ENCODE measurements around the gene UGCG.
A peak's percentile ranks its signal among the peaks of the same experiment; 100 is the strongest.
"Not testable (repeated sequence)": the region's sequence is repeated elsewhere in the genome, so short reads cannot be mapped to it uniquely, and the experiment has no call there.

The UGCG gene

DNA sequence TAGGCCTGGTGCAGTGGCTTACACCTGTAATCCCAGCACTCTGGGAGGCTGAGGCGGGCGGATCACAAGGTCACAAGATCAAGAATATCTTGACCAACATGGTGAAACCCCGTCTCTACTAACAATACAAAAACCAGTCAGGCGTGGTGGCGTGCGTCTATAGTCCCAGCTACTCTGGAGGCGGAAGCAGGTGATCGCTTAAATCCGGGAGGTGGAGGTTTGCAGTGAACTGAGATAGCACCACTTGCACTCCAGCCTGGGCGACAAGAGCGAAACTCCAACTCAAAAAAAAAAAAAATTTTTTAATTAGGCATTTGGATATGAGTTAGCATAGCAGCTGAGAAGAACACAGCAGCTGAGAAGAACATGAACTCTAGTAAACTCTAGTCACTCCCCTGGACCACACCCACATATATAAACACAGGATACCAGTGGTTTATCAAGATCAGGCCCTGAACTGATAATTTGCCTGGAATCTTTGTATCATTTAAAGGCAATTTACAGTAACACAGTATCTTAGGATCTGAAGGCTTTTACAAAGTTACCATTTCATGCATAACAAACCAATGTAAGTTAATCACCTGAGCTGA, 4.6 kb upstream of the UGCG start:
- no peak for DNase-seq

- peak; percentile 43 for DNase-seq
Observed at GRCh38 chr9:111896942-111897600, 457 bp downstream of the UGCG start.

DNA sequence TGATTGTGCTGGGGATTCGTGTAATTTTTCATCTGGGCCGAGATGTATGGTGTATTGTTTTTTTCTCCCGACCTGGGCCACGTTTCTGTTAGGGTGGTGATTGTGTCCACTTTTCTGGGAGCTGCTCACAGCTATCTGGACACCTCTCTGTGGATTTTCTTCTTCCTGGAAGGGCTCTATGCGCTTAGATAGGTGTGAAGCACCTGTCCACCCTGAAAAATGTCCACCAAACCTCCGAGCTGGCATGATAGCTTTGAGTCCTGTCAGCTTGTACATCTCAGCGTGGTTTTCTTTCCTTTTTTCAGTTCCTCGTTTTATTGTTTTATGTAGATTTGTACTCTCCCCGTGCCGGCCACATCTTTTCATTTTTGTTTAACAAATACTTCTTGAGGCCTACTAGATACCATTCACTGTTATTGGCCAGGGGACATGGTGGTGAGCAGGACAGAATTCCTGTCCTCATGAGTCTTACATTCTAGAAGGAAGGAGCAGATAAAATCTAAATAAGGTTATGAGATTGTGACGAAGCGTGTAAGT, 1.1 kb downstream of the UGCG start:
- DNase-seq, result no peak

- DNase-seq, result no peak
Observed at GRCh38 chr9:111898331-111899096, 1.9 kb downstream of the UGCG start.

DNA sequence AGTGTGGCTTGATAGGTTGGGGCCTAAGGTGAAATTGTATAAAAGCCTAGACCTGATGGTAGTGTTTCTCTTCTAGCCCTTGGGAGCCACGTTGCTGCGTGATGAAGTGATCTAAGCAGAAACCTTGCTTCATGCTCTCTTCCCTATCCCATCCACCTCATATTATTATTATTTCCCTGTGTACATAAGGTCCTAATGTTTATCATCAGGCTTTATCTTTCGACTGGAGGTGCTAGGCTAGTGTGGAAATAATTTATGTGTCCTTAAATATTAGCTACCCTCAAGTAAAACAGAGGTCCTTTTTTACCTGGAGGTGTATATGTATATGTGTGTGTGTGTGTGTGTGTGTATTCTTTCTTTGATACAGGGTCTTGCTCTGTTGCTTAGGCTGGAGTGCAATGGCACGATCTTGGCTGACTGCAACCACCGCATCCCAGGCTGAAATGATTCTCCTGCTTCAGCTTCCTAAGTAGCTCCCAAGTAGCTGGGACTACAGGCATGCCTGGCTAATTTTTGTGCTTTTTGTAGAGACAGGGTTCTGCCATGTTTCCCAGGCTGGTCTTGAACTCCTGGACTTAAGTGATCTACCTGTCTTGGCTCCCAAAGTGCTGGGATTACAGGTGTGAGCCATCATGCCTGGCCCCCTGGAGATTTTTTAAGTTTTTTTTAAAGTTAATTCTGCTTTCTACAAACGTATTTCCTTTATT, 3.7 kb downstream of the UGCG start:
- no peak for DNase-seq

GRCh38 chr9:111900858-111901612, 4.4 kb downstream of the UGCG start:
- DNase-seq, result no peak

- DNase-seq, result no peak
Observed at GRCh38 chr9:111902391-111903139, 6.0 kb downstream of the UGCG start.

DNA sequence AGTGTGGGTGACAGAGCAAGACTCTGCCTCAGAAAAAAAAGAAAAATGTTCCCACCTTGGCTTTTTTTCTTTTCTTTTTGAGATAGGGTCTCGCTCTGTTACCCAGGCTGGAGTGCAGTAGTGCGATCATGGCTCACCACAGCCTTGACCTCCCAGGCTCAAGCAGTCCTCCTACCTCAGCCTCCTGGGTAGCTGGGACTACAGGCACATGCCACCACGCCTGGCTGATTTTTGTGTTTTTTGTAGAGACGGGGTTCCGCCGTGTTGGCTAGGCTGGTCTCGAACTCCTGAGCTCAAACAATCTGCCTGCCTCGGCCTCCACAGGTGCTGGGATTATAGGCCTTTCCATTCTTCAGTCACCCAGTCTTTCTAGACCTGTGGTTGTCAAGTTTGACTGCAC, 6.9 kb downstream of the UGCG start:
- DNase-seq, result not testable (repeated sequence)

DNA sequence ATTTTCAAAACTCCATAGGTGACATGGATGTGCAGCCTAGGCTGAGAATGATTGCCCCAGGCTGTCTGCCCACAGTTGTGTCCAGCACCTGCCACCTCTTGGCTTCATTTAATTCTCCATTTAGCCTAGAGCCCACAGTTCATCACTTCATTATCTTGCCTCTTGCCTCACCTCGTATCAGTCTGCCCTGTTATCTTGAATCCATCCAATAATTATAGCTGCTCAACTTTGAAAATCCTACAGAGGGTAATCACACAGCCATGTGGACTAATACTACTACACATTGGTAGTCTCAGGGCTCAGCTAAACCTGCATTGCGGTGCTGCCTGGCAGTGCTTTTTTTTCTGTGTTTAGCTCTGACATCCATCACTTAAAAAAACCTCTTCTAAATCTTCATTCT, 7.4 kb downstream of the UGCG start:
- no peak for DNase-seq

DNA sequence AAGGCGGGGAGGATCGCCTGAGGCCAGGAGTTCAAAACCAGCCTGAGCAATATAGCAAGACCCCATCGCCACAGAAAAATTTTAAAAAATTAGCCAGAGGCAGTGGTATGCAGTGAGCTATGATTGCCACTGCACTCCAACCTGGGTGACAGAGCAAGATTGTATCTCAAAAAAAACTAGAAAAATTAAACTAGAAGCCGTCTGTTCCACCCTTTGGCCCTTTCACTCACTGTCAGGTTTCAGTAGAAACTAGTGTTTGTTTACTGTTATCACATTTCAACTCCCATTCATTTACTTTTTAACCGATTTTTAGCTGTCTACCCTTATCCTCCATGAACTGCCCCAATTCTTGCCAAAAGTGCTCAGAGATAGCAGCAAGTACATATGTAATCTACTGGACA, 8.3 kb downstream of the UGCG start:
- DNase-seq, result no peak

GRCh38 chr9:111907147-111907546, 10.5 kb downstream of the UGCG start:
- DNase-seq, result no peak

GRCh38 chr9:111909444-111909843, 12.8 kb downstream of the UGCG start:
- DNase-seq, result no peak

GRCh38 chr9:111910428-111910827, 13.8 kb downstream of the UGCG start:
- no peak for DNase-seq

GRCh38 chr9:111913159-111913558, 16.5 kb downstream of the UGCG start:
- no peak for DNase-seq

DNA sequence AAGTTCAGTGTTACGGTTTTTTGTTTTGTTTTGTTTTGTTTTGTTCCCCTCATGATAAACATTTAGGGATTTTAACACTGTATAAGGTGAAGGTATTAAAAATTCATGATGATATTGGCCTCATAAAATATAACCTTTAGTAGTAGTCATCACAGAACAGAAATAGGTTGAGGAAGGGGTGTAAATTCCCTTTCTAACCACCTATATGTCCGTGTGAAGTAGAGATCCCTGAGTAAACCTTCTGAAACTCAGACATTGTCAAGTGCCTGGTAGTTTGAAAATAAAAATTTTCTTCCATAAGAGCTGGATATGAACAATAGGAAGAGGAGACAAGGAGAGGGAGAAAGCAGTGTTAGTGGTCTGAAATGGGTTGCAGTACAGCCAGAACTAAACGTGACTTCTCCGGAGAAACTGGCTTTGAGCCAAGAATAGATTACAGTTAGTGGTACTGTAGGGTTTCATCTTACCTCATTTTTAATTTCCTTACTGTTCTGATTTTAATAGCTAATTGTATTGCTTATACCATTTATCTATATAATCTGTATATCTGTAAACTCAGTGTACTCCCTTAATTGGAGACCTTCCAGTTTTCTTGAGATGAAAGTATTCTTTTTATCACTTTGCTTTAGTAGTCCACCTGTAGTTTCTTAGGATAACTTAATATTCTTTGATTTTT, 18.3 kb downstream of the UGCG start:
- no peak for DNase-seq

GRCh38 chr9:111915425-111915758, 18.8 kb downstream of the UGCG start:
- DNase-seq, result no peak

DNA sequence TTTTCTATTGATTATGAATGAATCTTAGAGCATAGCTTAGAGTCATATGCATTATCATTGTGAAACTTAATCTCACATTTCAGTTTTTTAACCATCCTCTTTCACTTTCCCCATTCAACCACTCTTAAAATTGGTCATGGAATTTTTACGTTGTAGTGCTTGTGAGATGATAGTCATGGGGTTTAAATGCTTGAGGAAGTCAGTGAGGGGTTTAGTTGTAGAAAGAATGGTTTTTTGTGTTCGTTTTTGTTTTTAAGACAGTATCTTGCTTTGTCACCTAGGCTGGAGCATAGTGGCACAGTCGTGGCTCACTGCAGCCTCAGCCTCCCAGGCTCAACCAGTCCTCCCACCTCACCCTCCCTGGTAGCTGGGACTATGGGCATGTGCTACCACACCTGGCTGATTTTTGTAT, 19.6 kb downstream of the UGCG start:
- no peak for DNase-seq

GRCh38 chr9:111917201-111917600, 20.6 kb downstream of the UGCG start:
- DNase-seq, result no peak

DNA sequence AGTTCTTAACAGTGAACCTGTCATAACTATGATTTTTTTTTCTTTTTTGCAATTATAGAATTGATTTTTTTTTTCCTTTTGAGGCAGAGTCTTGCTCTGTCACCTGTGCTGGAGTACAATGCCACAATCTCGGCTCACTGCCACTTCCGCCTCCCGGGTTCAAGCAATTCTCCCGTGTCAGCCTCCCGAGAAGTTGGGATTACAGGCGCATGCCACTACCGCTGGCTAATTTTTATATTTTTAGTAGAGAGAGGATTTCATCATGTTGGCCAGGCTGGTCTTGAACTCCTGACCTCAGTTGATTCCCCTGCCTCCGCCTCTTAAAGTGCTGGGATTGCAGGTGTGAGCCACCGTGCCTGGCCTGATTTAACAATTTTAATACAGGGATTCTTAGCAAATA, 21.4 kb downstream of the UGCG start:
- no peak for DNase-seq

GRCh38 chr9:111919875-111920274, 23.3 kb downstream of the UGCG start:
- no peak for DNase-seq

- DNase-seq, result no peak
Observed at GRCh38 chr9:111920531-111920930, 23.9 kb downstream of the UGCG start.

Measured in activated T-cell treated with anti-CD3 and anti-CD28 coated beads for 4 hours (primary cell).